HG02642 (cell line): Measurements from ENCODE around the gene ZBED1.
A peak's percentile ranks its signal among the peaks of the same experiment; 100 is the strongest.
"Not testable (repeated sequence)": the region's sequence is repeated elsewhere in the genome, so short reads cannot be mapped to it uniquely, and the experiment has no call there.

Experiments
- ATAC-seq: cut with Tn5 transposase; IDR thresholded peaks from one replicate; pipeline ENCODE4 v1.9.1; 2021; ENCODE audit warnings: mild to moderate bottlenecking; ENCODE audit not compliant: unreplicated experiment, poor library complexity

The ZBED1 gene

GRCh38 chrX:2520539-2520938, 19.8 kb upstream of the ZBED1 start:
- no peak for ATAC-seq

- ATAC-seq: not testable (repeated sequence)
These were observed 18.9 kb upstream of the ZBED1 start for GRCh38 chrX:2519638-2520037.

GRCh38 chrX:2517055-2517454, 16.3 kb upstream of the ZBED1 start:
- ATAC-seq: no peak

- ATAC-seq: peak; percentile 51
These were observed 15.8 kb upstream of the ZBED1 start for GRCh38 chrX:2516623-2517022.

GRCh38 chrX:2514131-2514530, 13.4 kb upstream of the ZBED1 start:
- no peak for ATAC-seq

- no peak for ATAC-seq
These were observed 12.4 kb upstream of the ZBED1 start for GRCh38 chrX:2513121-2513664.

GRCh38 chrX:2512501-2512900, 11.7 kb upstream of the ZBED1 start:
- ATAC-seq: no peak

- ATAC-seq: no peak
These were observed 10.6 kb upstream of the ZBED1 start for GRCh38 chrX:2511326-2511725.

- ATAC-seq: no peak
These were observed 8.0 kb upstream of the ZBED1 start for GRCh38 chrX:2508648-2509335.

- no peak for ATAC-seq
These were observed 7.3 kb upstream of the ZBED1 start for GRCh38 chrX:2507904-2508627.

GRCh38 chrX:2507196-2507595, 6.4 kb upstream of the ZBED1 start:
- ATAC-seq: no peak

GRCh38 chrX:2505341-2505740, 4.6 kb upstream of the ZBED1 start:
- ATAC-seq: not testable (repeated sequence)

- ATAC-seq: no peak
These were observed 4.0 kb upstream of the ZBED1 start for GRCh38 chrX:2504706-2505332.

GRCh38 chrX:2503591-2504500, 3.1 kb upstream of the ZBED1 start:
- ATAC-seq: no peak

GRCh38 chrX:2502668-2503519, 2.1 kb upstream of the ZBED1 start:
- ATAC-seq: no peak

- no peak for ATAC-seq
These were observed 1.4 kb upstream of the ZBED1 start for GRCh38 chrX:2502120-2502667.

- no peak for ATAC-seq
These were observed 855 bp upstream of the ZBED1 start for GRCh38 chrX:2501559-2502102.

GRCh38 chrX:2500091-2500802, 529 bp downstream of the ZBED1 start:
- ATAC-seq: peak; percentile 45
